HG02938 (cell line): ENCODE measurements around the gene ABCA7.
"Not testable (repeated sequence)": the region's sequence is repeated elsewhere in the genome, so short reads cannot be mapped to it uniquely, and the experiment has no call there.

ENCODE experiments used
- ATAC-seq: cut with Tn5 transposase; IDR thresholded peaks from one replicate; pipeline ENCODE4 v1.9.1; 2021; ENCODE audit warnings: mild to moderate bottlenecking, moderate library complexity; ENCODE audit not compliant: unreplicated experiment

ABCA7 gene

GRCh38 chr19:1104311-1105007 lies 64.6 kb downstream of the ABCA7 start:
- no peak for ATAC-seq

GRCh38 chr19:1105008-1105872 lies 65.3 kb downstream of the ABCA7 start:
- ATAC-seq = no peak

DNA sequence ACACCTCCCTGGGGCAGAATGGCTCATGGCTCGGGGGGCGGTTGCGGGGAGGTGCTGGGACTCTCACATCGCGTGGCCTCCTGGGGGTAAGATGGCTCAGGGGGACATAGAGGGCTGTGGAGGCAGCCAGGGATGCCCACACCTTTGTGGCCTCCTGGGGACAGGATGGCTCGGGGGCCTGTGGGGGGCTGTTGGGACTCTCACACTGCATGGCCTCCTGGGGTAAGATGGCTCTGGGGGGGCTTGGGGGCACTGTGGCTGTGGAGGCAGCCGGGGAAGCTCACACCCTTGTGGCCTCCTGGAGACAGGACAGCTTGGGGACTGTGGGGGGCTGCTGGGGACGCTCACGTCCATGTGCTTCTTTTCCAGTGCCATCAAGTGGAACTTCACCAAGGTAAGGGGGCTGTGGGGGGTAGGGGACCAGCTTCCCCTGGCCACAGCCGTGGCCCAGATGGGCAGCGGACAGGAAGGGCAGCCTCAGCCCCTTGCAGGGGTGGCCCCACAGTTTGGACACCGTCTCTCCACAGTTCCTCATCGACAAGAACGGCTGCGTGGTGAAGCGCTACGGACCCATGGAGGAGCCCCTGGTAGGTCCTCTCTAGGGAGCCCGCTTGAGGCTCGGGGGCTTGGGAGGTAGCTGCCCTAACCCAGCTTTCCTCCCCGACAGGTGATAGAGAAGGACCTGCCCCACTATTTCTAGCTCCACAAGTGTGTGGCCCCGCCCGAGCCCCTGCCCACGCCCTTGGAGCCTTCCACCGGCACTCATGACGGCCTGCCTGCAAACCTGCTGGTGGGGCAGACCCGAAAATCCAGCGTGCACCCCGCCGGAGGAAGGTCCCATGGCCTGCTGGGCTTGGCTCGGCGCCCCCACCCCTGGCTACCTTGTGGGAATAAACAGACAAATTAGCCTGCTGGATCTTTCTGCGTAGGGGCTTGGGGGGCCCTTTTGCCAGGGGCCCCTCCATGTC lies 66.2 kb downstream of the ABCA7 start:
- ATAC-seq = no peak

DNA sequence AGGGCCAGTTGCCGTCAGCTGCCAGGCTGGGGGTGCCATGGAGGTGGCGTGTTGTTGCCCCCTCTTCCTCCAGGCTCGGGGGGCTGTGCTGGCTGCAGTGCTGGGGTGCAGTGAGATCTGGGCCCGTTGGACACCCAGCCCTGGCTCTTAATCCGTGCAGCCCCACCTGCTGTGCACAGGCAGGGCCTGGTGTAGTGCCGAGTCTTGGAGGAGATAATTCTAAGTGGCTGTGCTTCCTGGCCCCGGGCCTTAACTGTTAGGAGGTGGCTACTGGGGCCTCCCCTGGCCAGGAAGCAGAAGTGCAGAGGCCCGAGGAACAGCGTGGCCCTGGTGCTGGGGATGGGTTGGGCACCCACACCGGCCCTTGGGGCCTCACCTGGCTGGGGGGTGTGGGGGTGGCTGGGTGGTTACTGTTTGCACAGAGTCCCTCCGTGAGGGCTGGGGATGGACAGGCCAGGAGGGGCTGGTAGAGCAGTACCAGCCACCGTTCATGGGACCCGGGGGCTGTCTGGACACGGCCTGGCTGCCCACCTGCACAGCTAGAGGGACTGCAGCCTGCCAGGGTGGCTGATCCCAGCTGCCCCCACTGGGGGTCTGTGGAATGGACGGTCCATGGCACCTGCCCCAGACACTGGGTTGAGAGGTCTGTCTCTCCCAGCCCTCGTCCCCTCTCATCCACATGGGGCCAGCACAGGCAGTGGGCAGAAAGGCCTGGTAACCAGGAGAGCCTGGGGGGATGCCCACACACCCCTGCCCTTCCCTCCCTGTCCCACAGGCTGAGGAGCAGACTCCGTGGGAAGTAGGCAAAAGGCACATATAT lies 67.1 kb downstream of the ABCA7 start:
- ATAC-seq = no peak

GRCh38 chr19:1107661-1108261 lies 67.9 kb downstream of the ABCA7 start:
- no peak for ATAC-seq

DNA sequence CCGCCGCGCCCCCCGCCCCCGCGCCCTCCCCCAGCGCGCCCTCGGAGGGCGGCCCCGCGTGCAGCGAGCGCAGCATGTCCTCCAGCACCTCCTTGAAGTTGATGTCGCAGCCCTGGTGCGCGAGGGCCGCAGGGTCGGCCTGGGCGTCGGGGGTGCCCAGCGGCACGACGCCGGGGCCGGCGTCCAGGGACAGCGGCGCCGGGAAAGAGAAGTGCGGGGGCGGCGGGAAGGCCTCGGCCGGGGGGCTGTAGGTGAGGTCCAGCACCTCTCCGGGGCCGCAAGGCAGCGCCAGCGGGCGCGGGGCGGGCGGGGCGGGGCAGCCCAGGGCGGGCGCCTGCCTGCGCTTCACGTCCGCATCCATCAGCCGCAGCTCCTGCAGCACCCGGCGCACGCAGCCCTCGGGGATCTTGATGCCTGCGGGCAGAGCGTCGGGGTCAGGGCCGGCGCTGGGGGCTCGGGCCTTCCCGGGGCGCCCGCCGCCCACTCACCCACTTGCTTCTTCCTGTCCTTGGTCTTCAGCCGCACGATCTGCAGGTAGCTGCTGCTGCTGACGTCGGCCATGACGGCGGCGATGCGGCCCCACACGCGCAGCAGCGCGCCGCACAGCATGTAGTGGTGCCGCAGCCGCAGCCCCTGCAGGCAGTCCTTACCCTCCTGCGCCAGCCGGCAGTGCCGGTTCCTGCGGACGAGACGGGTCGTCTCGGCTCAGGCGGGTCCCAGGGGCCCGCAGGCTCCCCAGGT lies 68.6 kb downstream of the ABCA7 start:
- ATAC-seq = no peak

DNA sequence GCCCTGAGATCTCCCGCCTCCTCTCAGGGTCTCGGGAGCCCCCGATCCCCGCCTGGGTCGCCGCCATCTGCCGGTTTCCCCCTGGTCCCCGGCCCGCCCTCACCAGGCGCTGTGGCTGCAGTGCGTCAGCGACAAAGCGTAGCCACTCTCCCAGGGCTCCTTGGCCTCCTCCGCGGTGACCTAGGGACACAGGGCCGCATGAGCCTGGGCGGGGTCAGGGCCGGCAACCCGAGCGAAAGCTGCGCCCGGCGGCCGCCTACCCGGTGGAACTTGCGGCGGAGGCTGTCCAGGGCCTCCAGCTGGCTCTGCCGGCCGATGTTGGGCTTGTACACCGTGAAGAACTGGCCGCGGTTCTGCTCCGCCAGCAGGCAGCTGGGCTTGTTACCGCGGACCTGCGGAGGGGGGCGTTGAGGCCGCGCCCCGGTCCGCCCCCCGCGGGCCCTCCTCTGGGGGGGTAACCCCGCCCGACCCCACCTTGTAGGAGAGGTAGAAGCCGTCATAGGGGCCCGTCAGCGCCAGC lies 69.2 kb downstream of the ABCA7 start:
- no peak for ATAC-seq

GRCh38 chr19:1109697-1110671 lies 70.1 kb downstream of the ABCA7 start:
- no peak for ATAC-seq

GRCh38 chr19:1110809-1111640 lies 71.1 kb downstream of the ABCA7 start:
- no peak for ATAC-seq

GRCh38 chr19:1111641-1112267 lies 71.8 kb downstream of the ABCA7 start:
- no peak for ATAC-seq

DNA sequence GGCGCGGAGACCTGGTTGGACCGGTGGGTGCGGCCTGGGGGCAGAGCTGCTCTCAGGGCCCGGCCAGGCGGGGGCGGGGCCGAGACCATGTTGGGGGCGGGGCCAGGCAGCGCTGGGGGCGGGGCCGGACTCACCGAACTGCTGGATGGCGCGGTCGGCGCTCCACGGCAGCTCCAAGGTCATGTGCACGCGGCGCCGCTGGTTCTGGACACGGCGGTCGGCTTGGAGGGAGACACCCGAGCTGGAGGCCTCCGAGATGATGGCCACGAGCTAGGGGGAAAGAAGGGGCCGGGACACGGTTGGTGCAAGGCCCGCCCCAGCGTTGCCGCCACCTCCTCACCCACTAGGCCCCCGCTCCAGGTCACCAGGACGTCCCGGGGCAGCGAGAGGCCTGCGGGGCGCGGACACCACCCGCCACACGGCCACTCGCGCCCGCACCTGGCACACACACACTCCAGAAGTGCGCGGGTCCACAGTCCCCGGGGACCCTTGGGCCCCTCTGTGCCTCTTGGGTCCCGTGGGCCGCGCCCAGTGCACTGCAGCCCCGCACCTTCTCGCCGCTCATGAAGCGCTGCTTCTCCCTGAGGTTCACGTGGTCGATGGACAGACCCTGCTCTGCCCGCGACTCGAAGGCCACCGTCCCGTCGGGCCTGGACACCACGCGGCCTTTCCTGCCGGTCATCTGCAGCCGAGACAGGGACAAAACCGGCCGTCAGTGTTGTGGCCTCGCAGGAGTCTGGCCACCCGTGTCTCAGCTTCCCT lies 72.5 kb downstream of the ABCA7 start:
- no peak for ATAC-seq

- ATAC-seq = no peak
Observed at GRCh38 chr19:1113030-1113985, 73.4 kb downstream of the ABCA7 start.

DNA sequence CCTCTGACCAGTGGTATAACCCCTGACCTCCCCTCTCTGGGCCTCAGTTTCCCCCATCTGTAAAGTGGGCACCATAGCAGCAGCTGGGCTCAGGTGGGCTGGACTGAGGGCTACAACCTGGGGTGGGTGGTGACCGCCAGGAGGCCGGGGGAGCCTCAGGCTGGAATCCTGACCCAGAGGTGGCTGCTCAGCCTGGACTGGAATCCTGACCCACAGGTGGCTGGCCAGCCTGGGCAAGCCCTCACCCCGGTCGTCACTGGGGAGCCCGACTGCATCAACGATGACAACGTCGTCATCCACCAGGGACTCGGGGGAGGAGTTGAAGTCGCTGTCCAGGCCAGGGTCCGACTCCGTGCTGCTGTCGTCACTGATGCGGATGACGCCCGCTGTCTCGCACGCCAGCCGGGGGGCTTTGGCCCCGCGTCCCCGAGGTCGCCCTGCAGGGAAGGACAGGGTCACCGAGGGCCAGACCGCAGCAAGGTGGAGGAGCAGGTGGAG lies 74.1 kb downstream of the ABCA7 start:
- no peak for ATAC-seq

- not testable (repeated sequence) for ATAC-seq
Observed at GRCh38 chr19:1114728-1115127, 74.8 kb downstream of the ABCA7 start.
